HCT116 (cell line): ENCODE data around the gene GIN1. TPM values are rescaled to one million over a fixed set of nuclear protein-coding genes. Genes with fewer than 3 reads are reported as not detected.

Source experiments
- ATAC-seq: fragments of 200-7000 bp; cut with Tn5 transposase; 2 replicates; pipeline ENCODE4 v1.9.1; 2020; ENCODE audit warnings: mild to moderate bottlenecking, moderate library complexity
- BruUV-seq: library from RNA; stranded (reverse); fragments of 400-500 nt; replicated peaks from 2 replicates; lab custom pipeline; 2021; lab: Mats Ljungman, UMichigan
- CTCF ChIA-PET: fragments of 300-600 bp; sonication (Branson Sonifier 250); formaldehyde crosslinking; loops from one replicate; lab custom pipeline; 2021; ENCODE audit warnings: antibody characterized with exemption; lab: Charles Lee
- POLR2A ChIA-PET: fragments of 300-600, 350-600 bp; sonication (Branson Sonifier 250); formaldehyde crosslinking; loops from one replicate; lab custom pipeline; 2021; ENCODE audit warnings: antibody characterized with exemption; lab: Charles Lee
- RAD21 ChIA-PET, 2 experiments: fragments of 300-600 bp; sonication (Branson Sonifier 250); formaldehyde crosslinking; loops; one replicate each; lab custom pipeline; 2023; ENCODE audit warnings: low total read pairs in 2 of 2; ENCODE audit not compliant: uncharacterized antibody in 2 of 2, unreplicated experiment in 2 of 2, low non-redundant PET in 1 of 2; lab: Charles Lee
- DNase-seq: peaks from one replicate; pipeline ENCODE4 v3.0.0-alpha.2; 2010; ENCODE audit warnings: low read depth, low spot score
- H2AFZ ChIP-seq: fragments of 200-600 bp; shearing (Covaris generic), sonication (generic); 2 replicates; pipeline ENCODE4 v1.6.1; 2017; ENCODE audit warnings: low read depth, mixed run types, mixed read lengths, antibody characterized with exemption, low read length; ENCODE audit not compliant: poor library complexity, severe bottlenecking
- H3K27ac ChIP-seq: 2 replicates; pipeline ENCODE4 v1.5.1; 2012; ENCODE audit warnings: low read depth, low read length
- H3K27me3 ChIP-seq: fragments of 200-600 bp; sonication (generic); 2 replicates; pipeline ENCODE4 v1.6.1; 2016; ENCODE audit warnings: mixed run types, low read length, mixed read lengths; ENCODE audit not compliant: insufficient read depth
- H3K36me3 ChIP-seq, 2 experiments: fragments of 200-500 bp in 1 of 2; fragments of 200-600 bp in 1 of 2; sonication (Bioruptor generic) in 1 of 2; sonication (generic) in 1 of 2; 2 replicates each; pipeline versions ENCODE4 v1.5.1 to v1.6.1; 2014 to 2016; ENCODE audit warnings: low read length in 2 of 2, inconsistent platforms in 1 of 2, mixed read lengths in 1 of 2, mixed run types in 1 of 2; ENCODE audit not compliant: insufficient read depth in 2 of 2, control insufficient read depth in 1 of 2
- H3K4me1 ChIP-seq, 2 experiments: fragments of 200-600 bp in 1 of 2; sonication (generic) in 1 of 2; 2 replicates each; pipeline versions ENCODE4 v1.5.1 to v1.6.1; 2012 to 2017; ENCODE audit warnings: low read length in 2 of 2, inconsistent platforms in 1 of 2, mild to moderate bottlenecking in 1 of 2, mixed read lengths in 1 of 2, mixed run types in 1 of 2, moderate library complexity in 1 of 2; ENCODE audit not compliant: insufficient read depth in 2 of 2, control insufficient read depth in 1 of 2
- H3K4me2 ChIP-seq: fragments of 200-600 bp; sonication (generic); 2 replicates; pipeline ENCODE4 v1.6.1; 2017; ENCODE audit warnings: mixed run types, low read length, mixed read lengths
- H3K4me3 ChIP-seq, 2 experiments: fragments of 200-600 bp in 1 of 2; sonication (generic) in 1 of 2; replicated peaks in 1 of 2; 2 replicates each; pipeline ENCODE4 v1.5.1; 2011 to 2016; ENCODE audit warnings: low read length in 2 of 2, control low read depth in 1 of 2, low read depth in 1 of 2, mild to moderate bottlenecking in 1 of 2, mixed read lengths in 1 of 2, mixed run types in 1 of 2
- H3K79me2 ChIP-seq: fragments of 200-600 bp; sonication (generic); 2 replicates; pipeline ENCODE4 v1.6.1; 2017; ENCODE audit warnings: mild to moderate bottlenecking, mixed run types, low read length, moderate library complexity, mixed read lengths; ENCODE audit not compliant: insufficient read depth
- H3K9ac ChIP-seq: fragments of 200-600 bp; sonication (generic); 2 replicates; pipeline ENCODE4 v1.6.1; 2016; ENCODE audit warnings: low read length, mixed read lengths
- H3K9me2 ChIP-seq: fragments of 200-600 bp; sonication (generic), shearing (Covaris generic); 2 replicates; pipeline ENCODE4 v1.6.1; 2017; ENCODE audit warnings: mixed run types, mild to moderate bottlenecking, moderate library complexity; ENCODE audit not compliant: insufficient read depth
- H3K9me3 ChIP-seq, 2 experiments: fragments of 200-500 bp in 1 of 2; fragments of 200-600 bp in 1 of 2; sonication (Bioruptor generic) in 1 of 2; sonication (generic) in 1 of 2; 2 replicates each; pipeline ENCODE4 v1.6.1; 2014 to 2017; ENCODE audit warnings: low read length in 2 of 2, mixed read lengths in 2 of 2, inconsistent platforms in 1 of 2, low read depth in 1 of 2, mild to moderate bottlenecking in 1 of 2, mixed run types in 1 of 2, moderate library complexity in 1 of 2; ENCODE audit not compliant: control insufficient read depth in 1 of 2, insufficient read depth in 1 of 2
- H4K20me1 ChIP-seq: fragments of 200-600 bp; sonication (generic), shearing (Covaris generic); 2 replicates; pipeline ENCODE4 v1.6.1; 2017; ENCODE audit warnings: mixed run types, mild to moderate bottlenecking, moderate library complexity; ENCODE audit not compliant: insufficient read depth
- ATF3 ChIP-seq: IDR thresholded peaks from 2 replicates; pipeline ENCODE4 v1.6.1; 2012
- CEBPB ChIP-seq: IDR thresholded peaks from 2 replicates; pipeline ENCODE4 v1.6.1; 2012; ENCODE audit warnings: low read depth
- CTCF ChIP-seq, 3 experiments: fragments of 200-600 bp in 1 of 3; sonication (generic) in 1 of 3; IDR thresholded peaks in 2 of 3; conservative IDR thresholded peaks in 1 of 3; 2 replicates each; pipeline ENCODE4 v1.5.1; 2012 to 2017; ENCODE audit warnings: low read depth in 2 of 3, low read length in 2 of 3, antibody characterized with exemption in 1 of 3, borderline replicate concordance in 1 of 3, control low read depth in 1 of 3, mild to moderate bottlenecking in 1 of 3, mixed read lengths in 1 of 3, mixed run types in 1 of 3, moderate library complexity in 1 of 3; ENCODE audit not compliant: insufficient read depth in 1 of 3
- ELF1 ChIP-seq: IDR thresholded peaks from 2 replicates; pipeline ENCODE4 v1.6.1; 2012; ENCODE audit warnings: low read depth, borderline replicate concordance
- EZH2 ChIP-seq: fragments of 200-600 bp; sonication (generic); IDR thresholded peaks from 2 replicates; pipeline ENCODE4 v1.6.1; 2017; ENCODE audit warnings: antibody characterized with exemption, mixed run types
- EZH2phosphoT487 ChIP-seq: fragments of 200-600 bp; IDR thresholded peaks from 2 replicates; pipeline ENCODE4 v1.6.1; 2018; ENCODE audit warnings: antibody characterized with exemption, borderline replicate concordance
- FOSL1 ChIP-seq: IDR thresholded peaks from 2 replicates; pipeline ENCODE4 v1.6.1; 2012; ENCODE audit warnings: low read depth
- JUND ChIP-seq: IDR thresholded peaks from 2 replicates; pipeline ENCODE4 v1.6.1; 2012
- POLR2AphosphoS5 ChIP-seq: IDR thresholded peaks from 2 replicates; pipeline ENCODE4 v1.6.1; 2011; ENCODE audit warnings: mild to moderate bottlenecking, low read depth, low read length, moderate library complexity
- RAD21 ChIP-seq: IDR thresholded peaks from 2 replicates; pipeline ENCODE4 v1.6.1; 2012; ENCODE audit warnings: low read depth, mild to moderate bottlenecking
- SP1 ChIP-seq: IDR thresholded peaks from 2 replicates; pipeline ENCODE4 v1.6.1; 2012; ENCODE audit warnings: low read depth
- SRF ChIP-seq: IDR thresholded peaks from 2 replicates; pipeline ENCODE4 v1.6.1; 2012; ENCODE audit warnings: low read depth
- TCF7L2 ChIP-seq: IDR thresholded peaks from 2 replicates; pipeline ENCODE4 v1.7.0; 2011; ENCODE audit warnings: borderline replicate concordance, inconsistent platforms; ENCODE audit not compliant: insufficient read depth, insufficient read length; ENCODE audit errors: extremely low read depth
- YY1 ChIP-seq: IDR thresholded peaks from 2 replicates; pipeline ENCODE4 v1.6.1; 2011; ENCODE audit warnings: low read length, low read depth, moderate library complexity, mild to moderate bottlenecking; ENCODE audit not compliant: insufficient replicate concordance; ENCODE audit errors: extremely low read depth
- ZBTB33 ChIP-seq: IDR thresholded peaks from 2 replicates; pipeline ENCODE4 v1.6.1; 2011; ENCODE audit warnings: mild to moderate bottlenecking, low read length, moderate library complexity; ENCODE audit not compliant: insufficient replicate concordance; ENCODE audit errors: extremely low read depth
- ZFX ChIP-seq: fragments of 450-650 bp; IDR thresholded peaks from 2 replicates; pipeline ENCODE4 v1.6.1; 2017
- ZNF274 ChIP-seq: fragments of 200-500 bp; sonication (Bioruptor generic); IDR thresholded peaks from 2 replicates; pipeline ENCODE4 v1.6.1; 2014; ENCODE audit warnings: mild to moderate bottlenecking, low read depth, low read length, inconsistent platforms
- intact Hi-C: fragments of 100-400 bp; cut with micrococcal nuclease; formaldehyde crosslinking; loops from 2 replicates; pipeline ENCODE4 v1.10.0; 2022
- total RNA-seq: library from RNA; stranded (reverse); gene quantifications from one replicate; pipeline ENCODE4 v1.2.1, GENCODE V29; 2021; ENCODE audit not compliant: unreplicated experiment

The GIN1 gene
- total RNA-seq, 1 experiment from 2014 or later = 11.0 TPM

- no peaks in the 10 kb centered on the region for H3K9me2 ChIP-seq
- BruUV-seq = no TSS peak
- no peak overlapping the region for H3K4me2 ChIP-seq
- RAD21 ChIA-PET = no interaction called here
- no peak for TF ChIP-seq JUND
- no peak for TF ChIP-seq EZH2phosphoT487
- TF ChIP-seq FOSL1 = no peak
- TF ChIP-seq YY1 = no peak
- no peak for TF ChIP-seq ELF1
- no peak for TF ChIP-seq ATF3
- no peak for TF ChIP-seq ZFX
- TF ChIP-seq TCF7L2 = no peak
- H3K27me3 ChIP-seq = no peaks in the 10 kb centered on the region
- no peak overlapping the region for H3K4me3 ChIP-seq
- no peak overlapping the region for H3K9ac ChIP-seq
- POLR2A ChIA-PET = no interaction called here
- H4K20me1 ChIP-seq = no peaks in the 10 kb centered on the region
- CTCF ChIA-PET = no interaction called here
- no peak overlapping the region for H2AFZ ChIP-seq
- H3K36me3 ChIP-seq = peaks cover 0 to 3% of the 10 kb centered on the region in 2 experiments; a peak in 2 of 4 replicates
- H3K9me3 ChIP-seq = no peaks in the 10 kb centered on the region
- intact Hi-C loops = no loop called here
- H3K4me1 ChIP-seq = no peaks in the 10 kb centered on the region
- DNase-seq (no peak), ATAC-seq (no peak)
- H3K79me2 ChIP-seq = no peaks in the 10 kb centered on the region
- no peak overlapping the region for H3K27ac ChIP-seq
Observed at GRCh38 chr5:103089272-103089671, 30.7 kb downstream of the GIN1 start.

GRCh38 chr5:103086547-103086946, 33.4 kb downstream of the GIN1 start:
- intact Hi-C loops = no loop called here
- Histone ChIP-seq H3K36me3 (peaks cover 0 to 2% of the 10 kb centered on the region in 2 experiments; a peak in 1 of 4 replicates), H2AFZ (no peak overlapping the region), H3K79me2 (no peaks in the 10 kb centered on the region), H3K4me1 (no peaks in the 10 kb centered on the region), H3K4me3 (no peak overlapping the region), H3K27me3 (no peaks in the 10 kb centered on the region), H3K4me2 (no peak overlapping the region), H4K20me1 (no peaks in the 10 kb centered on the region), H3K9me2 (no peaks in the 10 kb centered on the region), H3K9ac (no peak overlapping the region), H3K27ac (no peak overlapping the region), H3K9me3 (no peaks in the 10 kb centered on the region)
- ChIA-PET RAD21 (no interaction called here), CTCF (no interaction called here), POLR2A (no interaction called here)
- BruUV-seq = no TSS peak
- DNase-seq = no peak
- no peak for ATAC-seq
- TF ChIP-seq EZH2phosphoT487 (no peak), POLR2AphosphoS5 (no peak), CTCF (IDR thresholded peaks at IDR 0.05 in 2 of 3, conservative IDR thresholded peaks at IDR 0.05 in 1 of 3; ENCODE audit: borderline replicate concordance in 1 of 3, insufficient read depth in 1 of 3, low read depth in 2 of 3, low read length in 2 of 3) (no peak), ZNF274 (no peak), CEBPB (no peak), ZBTB33 (no peak), EZH2 (no peak), SP1 (no peak), RAD21 (no peak), TCF7L2 (no peak), SRF (no peak), JUND (no peak)
